Heart left ventricle (tissue), 13 donors: ENCODE results near the gene CSTB.

ENCODE experiments used
- POLR2A ChIP-seq, 2 donors: fragments of 450-650 bp; IDR thresholded peaks; one replicate each; pipeline ENCODE4 v1.6.1; 2017; ENCODE audit warnings: antibody characterized with exemption in 2 of 2, mild to moderate bottlenecking in 2 of 2, moderate library complexity in 2 of 2
- TF ChIP-seq, protein P1 (sequence below), 12 donors: fragments of 200-600 bp; sonication (generic) in 4 of 12; IDR thresholded peaks; one replicate each; pipeline versions ENCODE4 v1.5.0 to v1.8.0; 2018 to 2022; ENCODE audit warnings: antibody characterized with exemption in 12 of 12, mild to moderate bottlenecking in 5 of 12
- donor health status: ischemic (EF 13 %, LVEDD 7.1; RV severe dilation, severe dysfunction).
- donor health status: DM: no; HTN: yes; CAD: no.
- donor health status: DM: no; HTN: no; CAD: no.
- donor health status: ischemic (EF 25% LVEDD 6.9; RV normal size, moderate dysfunction).
- donor health status: ischemic (EF 25% LVEDD 5.7; RV mildly dilated, moderate dysfunction).
- donor health status: ischemic (EF 35%, LVEDD 5.7; RV mildly dilated, moderate dysfunction).
- donor health status: nonischemic (EF 11% LVEDD 7.7; RV severe dilation, severe dysfunction).
- donor health status: DM: yes; HTN: yes; CAD: no.
- donor health status: PGD.
- donor health status: ischemic (EF 29% LVEDD 5.4; RV normal size, mild dysfunction).
- donor health status: nonischemic (EF 23%, LVEDD 6.1; RV moderate dilation, normal function).

DNA sequence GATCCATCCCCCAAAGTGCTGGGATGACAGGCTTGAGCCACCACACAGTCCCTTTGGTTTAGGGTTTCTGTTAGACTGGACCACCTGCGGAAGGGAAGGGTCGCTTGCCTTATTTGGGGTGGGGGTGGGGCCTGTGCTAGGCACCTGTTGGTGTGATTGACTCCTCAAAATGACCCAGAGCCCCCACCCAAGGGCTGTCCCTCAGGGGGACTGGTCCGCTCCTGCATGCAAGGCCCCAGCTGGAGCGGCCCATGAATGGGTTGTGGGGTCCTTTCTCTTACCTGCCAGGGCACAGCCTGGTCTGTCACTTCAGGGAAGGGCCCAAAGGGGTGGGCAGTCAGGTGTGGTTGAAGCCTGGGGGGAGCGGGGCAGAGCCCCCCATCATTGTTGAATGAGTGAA, 1.8 kb upstream of the CSTB start:
- TF ChIP-seq, protein P1, sequence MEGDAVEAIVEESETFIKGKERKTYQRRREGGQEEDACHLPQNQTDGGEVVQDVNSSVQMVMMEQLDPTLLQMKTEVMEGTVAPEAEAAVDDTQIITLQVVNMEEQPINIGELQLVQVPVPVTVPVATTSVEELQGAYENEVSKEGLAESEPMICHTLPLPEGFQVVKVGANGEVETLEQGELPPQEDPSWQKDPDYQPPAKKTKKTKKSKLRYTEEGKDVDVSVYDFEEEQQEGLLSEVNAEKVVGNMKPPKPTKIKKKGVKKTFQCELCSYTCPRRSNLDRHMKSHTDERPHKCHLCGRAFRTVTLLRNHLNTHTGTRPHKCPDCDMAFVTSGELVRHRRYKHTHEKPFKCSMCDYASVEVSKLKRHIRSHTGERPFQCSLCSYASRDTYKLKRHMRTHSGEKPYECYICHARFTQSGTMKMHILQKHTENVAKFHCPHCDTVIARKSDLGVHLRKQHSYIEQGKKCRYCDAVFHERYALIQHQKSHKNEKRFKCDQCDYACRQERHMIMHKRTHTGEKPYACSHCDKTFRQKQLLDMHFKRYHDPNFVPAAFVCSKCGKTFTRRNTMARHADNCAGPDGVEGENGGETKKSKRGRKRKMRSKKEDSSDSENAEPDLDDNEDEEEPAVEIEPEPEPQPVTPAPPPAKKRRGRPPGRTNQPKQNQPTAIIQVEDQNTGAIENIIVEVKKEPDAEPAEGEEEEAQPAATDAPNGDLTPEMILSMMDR (IDR thresholded peaks at IDR 0.05) = no peak
- no peak for TF ChIP-seq POLR2A (IDR thresholded peaks at IDR 0.05)
